ENCODE results near the gene UBE2E2.

Gene UBE2E2

DNA sequence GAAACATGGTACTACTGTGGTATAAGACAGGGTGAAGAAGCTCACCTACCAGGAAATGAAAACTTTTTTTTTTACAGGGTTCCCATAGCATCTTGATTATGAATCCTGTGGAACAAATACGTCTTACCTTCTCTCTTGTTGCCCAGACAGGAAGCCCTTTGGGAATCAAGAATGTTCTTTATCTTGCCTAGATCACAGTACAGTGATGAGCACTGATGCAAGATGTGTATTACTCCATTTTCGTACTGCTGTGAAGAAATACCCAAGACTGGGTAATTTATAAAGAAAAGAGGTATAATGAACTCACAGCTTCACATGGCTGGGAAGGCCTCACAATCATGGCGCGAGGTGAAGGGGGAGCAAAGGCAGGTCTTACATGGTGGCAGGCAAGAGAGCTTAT, 281.3 kb downstream of the UBE2E2 start:
- Histone ChIP-seq H3K4me3 (replicated peaks; ENCODE audit: low read depth, low read length) (no peak overlapping the region), H3K36me3 (ENCODE audit: control insufficient read depth, insufficient read depth, low read length) (no peaks in the 10 kb centered on the region; the same call in 1 of the 2 replicates), H3K27me3 (replicated peaks; ENCODE audit: control insufficient read depth, insufficient read depth, low read length) (no peaks in the 10 kb centered on the region)
- DNase-seq (ENCODE audit: extremely low read depth, insufficient read length), result no peak
- TF ChIP-seq, protein P1, sequence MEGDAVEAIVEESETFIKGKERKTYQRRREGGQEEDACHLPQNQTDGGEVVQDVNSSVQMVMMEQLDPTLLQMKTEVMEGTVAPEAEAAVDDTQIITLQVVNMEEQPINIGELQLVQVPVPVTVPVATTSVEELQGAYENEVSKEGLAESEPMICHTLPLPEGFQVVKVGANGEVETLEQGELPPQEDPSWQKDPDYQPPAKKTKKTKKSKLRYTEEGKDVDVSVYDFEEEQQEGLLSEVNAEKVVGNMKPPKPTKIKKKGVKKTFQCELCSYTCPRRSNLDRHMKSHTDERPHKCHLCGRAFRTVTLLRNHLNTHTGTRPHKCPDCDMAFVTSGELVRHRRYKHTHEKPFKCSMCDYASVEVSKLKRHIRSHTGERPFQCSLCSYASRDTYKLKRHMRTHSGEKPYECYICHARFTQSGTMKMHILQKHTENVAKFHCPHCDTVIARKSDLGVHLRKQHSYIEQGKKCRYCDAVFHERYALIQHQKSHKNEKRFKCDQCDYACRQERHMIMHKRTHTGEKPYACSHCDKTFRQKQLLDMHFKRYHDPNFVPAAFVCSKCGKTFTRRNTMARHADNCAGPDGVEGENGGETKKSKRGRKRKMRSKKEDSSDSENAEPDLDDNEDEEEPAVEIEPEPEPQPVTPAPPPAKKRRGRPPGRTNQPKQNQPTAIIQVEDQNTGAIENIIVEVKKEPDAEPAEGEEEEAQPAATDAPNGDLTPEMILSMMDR (IDR thresholded peaks at IDR 0.05; ENCODE audit: insufficient read depth, low read length, poor library complexity, severe bottlenecking), result no peak

DNA sequence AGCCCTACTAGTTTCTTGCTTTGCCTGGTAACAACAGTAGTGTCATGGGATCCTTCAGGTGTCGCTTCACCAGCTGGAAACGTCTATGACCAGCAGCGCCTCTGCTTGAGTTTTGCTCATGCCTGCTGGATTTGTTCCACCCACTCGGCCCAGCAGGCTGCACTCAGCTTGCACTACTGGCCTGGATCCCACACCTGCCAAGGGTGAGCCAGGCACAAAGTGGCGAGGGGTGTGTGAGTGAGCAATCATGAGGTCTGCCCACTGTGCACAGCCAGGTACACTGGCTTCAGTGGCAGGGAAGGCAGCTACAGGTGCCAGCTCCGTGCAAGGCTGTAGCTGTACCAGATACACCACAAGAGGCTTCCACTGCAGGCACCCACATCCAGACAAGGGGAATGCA, 282.8 kb downstream of the UBE2E2 start:
- no peaks in the 10 kb centered on the region; the same call in 1 of the 2 replicates for H3K36me3 ChIP-seq (ENCODE audit: control insufficient read depth, insufficient read depth, low read length)
- no peak for DNase-seq (ENCODE audit: extremely low read depth, insufficient read length)
- TF ChIP-seq, protein P1 (IDR thresholded peaks at IDR 0.05; ENCODE audit: insufficient read depth, low read length, poor library complexity, severe bottlenecking), result no peak
- no peak overlapping the region for H3K4me3 ChIP-seq (replicated peaks; ENCODE audit: low read depth, low read length)
- H3K27me3 ChIP-seq (replicated peaks; ENCODE audit: control insufficient read depth, insufficient read depth, low read length), result no peaks in the 10 kb centered on the region

DNA sequence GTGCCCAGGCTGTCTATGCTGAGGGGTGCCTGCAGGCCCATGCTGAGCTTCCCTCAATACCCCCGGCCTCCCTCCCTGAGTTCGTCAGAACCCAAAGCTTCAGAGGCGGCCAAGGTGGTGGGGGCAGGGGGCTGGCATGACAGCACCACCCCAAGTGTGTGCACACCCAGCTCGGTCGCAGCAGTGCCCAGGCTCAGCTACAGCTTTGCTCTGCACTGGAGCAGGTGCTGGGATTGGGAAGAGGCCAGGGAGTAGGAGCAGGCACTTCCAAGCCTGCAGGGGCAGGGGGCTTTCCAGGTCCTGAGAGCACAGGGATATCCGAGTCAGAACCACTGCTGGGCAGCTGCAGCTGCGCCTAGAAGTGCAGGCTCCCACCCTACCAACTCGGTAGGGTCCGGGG, 283.9 kb downstream of the UBE2E2 start:
- no peaks in the 10 kb centered on the region for H3K27me3 ChIP-seq (replicated peaks; ENCODE audit: control insufficient read depth, insufficient read depth, low read length)
- H3K36me3 ChIP-seq (ENCODE audit: control insufficient read depth, insufficient read depth, low read length), result no peaks in the 10 kb centered on the region; the same call in 1 of the 2 replicates
- no peak for DNase-seq (ENCODE audit: extremely low read depth, insufficient read length)
- TF ChIP-seq, protein P1 (IDR thresholded peaks at IDR 0.05; ENCODE audit: insufficient read depth, low read length, poor library complexity, severe bottlenecking), result no peak
- H3K4me3 ChIP-seq (replicated peaks; ENCODE audit: low read depth, low read length), result no peak overlapping the region

DNA sequence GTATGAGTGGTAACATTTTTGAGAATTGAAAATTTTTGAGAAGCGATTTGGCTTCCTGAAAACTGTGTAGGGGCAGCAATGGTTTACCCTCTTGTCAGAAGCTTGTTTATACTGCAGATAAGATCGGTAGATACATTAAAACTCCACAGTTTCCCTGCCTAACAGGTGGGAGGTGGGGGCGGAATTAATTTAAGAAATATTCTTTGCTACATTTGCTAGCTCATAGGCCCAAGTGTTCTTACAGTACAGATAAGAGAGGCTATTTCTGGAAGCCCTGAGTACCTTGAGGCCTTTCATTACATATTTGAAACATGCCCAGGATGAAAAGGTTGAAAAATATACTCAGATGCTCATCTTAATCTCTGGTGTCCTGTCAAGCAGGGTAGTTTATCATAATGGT, 285.5 kb downstream of the UBE2E2 start:
- H3K27me3 ChIP-seq (replicated peaks; ENCODE audit: control insufficient read depth, insufficient read depth, low read length), result no peaks in the 10 kb centered on the region
- no peak for DNase-seq (ENCODE audit: extremely low read depth, insufficient read length)
- H3K36me3 ChIP-seq (ENCODE audit: control insufficient read depth, insufficient read depth, low read length), result no peaks in the 10 kb centered on the region; the same call in 1 of the 2 replicates
- H3K4me3 ChIP-seq (replicated peaks; ENCODE audit: low read depth, low read length), result no peak overlapping the region
- TF ChIP-seq, protein P1 (IDR thresholded peaks at IDR 0.05; ENCODE audit: insufficient read depth, low read length, poor library complexity, severe bottlenecking), result no peak

DNA sequence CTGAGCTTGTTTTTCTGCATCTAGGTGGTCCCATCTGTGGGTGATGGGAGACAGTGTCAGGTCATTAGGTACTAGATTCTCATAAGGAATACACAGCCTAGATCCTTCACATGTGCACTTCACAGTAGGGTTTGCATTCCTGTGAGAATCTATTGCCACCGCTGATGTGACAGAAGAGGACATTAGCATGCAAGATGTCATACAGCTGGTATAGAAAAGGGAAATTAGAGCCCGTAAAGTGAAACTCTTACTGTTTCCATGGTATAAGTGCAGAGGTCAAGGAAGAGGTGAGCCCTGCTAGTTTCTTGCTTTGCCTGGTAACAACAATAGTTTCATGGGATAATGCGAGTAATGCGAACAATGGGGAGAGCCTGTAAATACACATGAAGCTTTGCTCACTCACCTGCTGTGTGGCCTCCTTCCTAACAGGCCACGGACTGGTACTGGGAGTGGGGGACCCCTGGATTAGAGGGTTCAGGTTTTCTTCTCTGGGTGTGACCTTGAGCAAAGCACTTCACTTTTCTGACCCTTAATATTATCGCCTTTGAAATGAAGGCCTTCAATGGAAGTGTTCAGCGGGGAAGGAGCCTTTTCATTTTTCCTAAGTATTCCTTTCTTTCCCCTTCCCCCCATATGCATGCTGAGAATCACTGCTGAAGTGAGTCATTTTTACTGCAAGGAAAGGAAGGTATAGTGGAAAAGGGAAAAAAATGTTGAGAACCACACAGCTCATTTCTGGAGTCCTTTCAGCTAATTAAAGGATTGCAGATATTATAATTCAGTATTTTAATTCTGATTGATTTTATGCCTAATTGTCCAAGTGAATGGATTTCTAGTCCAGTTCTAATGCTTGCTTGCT, 286.4 kb downstream of the UBE2E2 start:
- DNase-seq (ENCODE audit: extremely low read depth, insufficient read length), result no peak
- Histone ChIP-seq H3K4me3 (replicated peaks; ENCODE audit: low read depth, low read length) (no peak overlapping the region), H3K27me3 (replicated peaks; ENCODE audit: control insufficient read depth, insufficient read depth, low read length) (no peaks in the 10 kb centered on the region), H3K36me3 (ENCODE audit: control insufficient read depth, insufficient read depth, low read length) (no peaks in the 10 kb centered on the region; the same call in 1 of the 2 replicates)
- TF ChIP-seq, protein P1 (IDR thresholded peaks at IDR 0.05; ENCODE audit: insufficient read depth, low read length, poor library complexity, severe bottlenecking), result no peak

All from GM06990 (cell line).